HG03460 (cell line): Measurements from ENCODE around the gene SLC12A2.

Experiments used
- ATAC-seq: cut with Tn5 transposase; IDR thresholded peaks from one replicate; pipeline ENCODE4 v1.9.1; 2021; ENCODE audit not compliant: unreplicated experiment

Gene SLC12A2

GRCh38 chr5:128097224-128097623, 13.7 kb downstream of the SLC12A2 start:
- ATAC-seq = no peak

GRCh38 chr5:128097781-128098180, 14.2 kb downstream of the SLC12A2 start:
- ATAC-seq = no peak

- ATAC-seq = no peak
These were observed 16.4 kb downstream of the SLC12A2 start for GRCh38 chr5:128099944-128100343.

GRCh38 chr5:128100860-128101557, 17.4 kb downstream of the SLC12A2 start:
- ATAC-seq = no peak

- ATAC-seq = no peak
These were observed 18.1 kb downstream of the SLC12A2 start for GRCh38 chr5:128101676-128102075.

- ATAC-seq = no peak
These were observed 21.6 kb downstream of the SLC12A2 start for GRCh38 chr5:128105203-128105602.

- ATAC-seq = no peak
These were observed 25.6 kb downstream of the SLC12A2 start for GRCh38 chr5:128109138-128109537.

- no peak for ATAC-seq
These were observed 26.2 kb downstream of the SLC12A2 start for GRCh38 chr5:128109766-128110165.

- no peak for ATAC-seq
These were observed 28.4 kb downstream of the SLC12A2 start for GRCh38 chr5:128111818-128112448.

GRCh38 chr5:128116445-128116844, 32.9 kb downstream of the SLC12A2 start:
- ATAC-seq = no peak

- no peak for ATAC-seq
These were observed 34.6 kb downstream of the SLC12A2 start for GRCh38 chr5:128118214-128118613.

GRCh38 chr5:128121651-128122050, 38.1 kb downstream of the SLC12A2 start:
- ATAC-seq = no peak

GRCh38 chr5:128123936-128124335, 40.4 kb downstream of the SLC12A2 start:
- no peak for ATAC-seq

GRCh38 chr5:128126241-128126640, 42.7 kb downstream of the SLC12A2 start:
- no peak for ATAC-seq

GRCh38 chr5:128132499-128132898, 48.9 kb downstream of the SLC12A2 start:
- ATAC-seq = no peak

- no peak for ATAC-seq
These were observed 51.7 kb downstream of the SLC12A2 start for GRCh38 chr5:128135286-128135685.

GRCh38 chr5:128143911-128144310, 60.3 kb downstream of the SLC12A2 start:
- no peak for ATAC-seq

- ATAC-seq = no peak
These were observed 60.9 kb downstream of the SLC12A2 start for GRCh38 chr5:128144491-128144890.

- ATAC-seq = no peak
These were observed 63.1 kb downstream of the SLC12A2 start for GRCh38 chr5:128146671-128147070.

GRCh38 chr5:128154943-128155342, 71.4 kb downstream of the SLC12A2 start:
- no peak for ATAC-seq

- ATAC-seq = no peak
These were observed 72.2 kb downstream of the SLC12A2 start for GRCh38 chr5:128155776-128156175.

GRCh38 chr5:128156521-128156920, 73.0 kb downstream of the SLC12A2 start:
- no peak for ATAC-seq

GRCh38 chr5:128158342-128158741, 74.8 kb downstream of the SLC12A2 start:
- ATAC-seq = no peak
